Natural killer cell (primary cell): Measurements from ENCODE around the gene CHKA. TPM values are rescaled to one million over a fixed set of nuclear protein-coding genes. Genes with fewer than 3 reads are reported as not detected.
A peak's percentile ranks its signal among the peaks of the same experiment; 100 is the strongest.

Experiments used
- ATAC-seq, 3 donors: fragments of 150-1000 bp in 2 of 3; fragments of 200-7000 bp in 1 of 3; cut with Tn5 transposase; 1 replicate in 1 of 3; 2 replicates in 2 of 3; pipeline ENCODE4 v1.10.0; 2021; ENCODE audit warnings: mild to moderate bottlenecking in 2 of 3, moderate library complexity in 2 of 3
- DNase-seq, 2 donors: peaks; one replicate each; pipeline versions ENCODE4 v3.0.0 to v3.0.0-alpha.2; 2013 to 2021; ENCODE audit warnings: mixed read lengths in 1 of 2
- H3K27ac ChIP-seq: one replicate; pipeline ENCODE4 v1.5.1; 2013; ENCODE audit warnings: mild to moderate bottlenecking, low read length
- H3K27me3 ChIP-seq: one replicate; pipeline ENCODE4 v1.6.1; 2013; ENCODE audit warnings: low read length; ENCODE audit not compliant: control insufficient read depth, insufficient read depth
- H3K36me3 ChIP-seq: one replicate; pipeline ENCODE4 v1.6.1; 2013; ENCODE audit warnings: low read length; ENCODE audit not compliant: control insufficient read depth, insufficient read depth
- H3K4me1 ChIP-seq: one replicate; pipeline ENCODE4 v1.6.1; 2013; ENCODE audit warnings: low read length; ENCODE audit not compliant: control insufficient read depth, insufficient read depth
- H3K4me3 ChIP-seq: one replicate; pipeline ENCODE4 v1.5.1; 2013; ENCODE audit warnings: low read length
- H3K9me3 ChIP-seq: one replicate; pipeline ENCODE4 v1.6.1; 2013; ENCODE audit warnings: low read length; ENCODE audit not compliant: control insufficient read depth, insufficient read depth
- H3K27ac Mint-ChIP-seq, 2 donors: one replicate each; pipeline ENCODE4 v1.8.0; 2022; ENCODE audit warnings: mild to moderate bottlenecking in 2 of 2, mixed read lengths in 2 of 2, moderate library complexity in 1 of 2
- H3K27me3 Mint-ChIP-seq, 2 donors: one replicate each; pipeline ENCODE4 v1.8.0; 2022; ENCODE audit warnings: low read depth in 2 of 2, mixed read lengths in 2 of 2
- H3K36me3 Mint-ChIP-seq: one replicate; pipeline ENCODE4 v1.8.0; 2022; ENCODE audit warnings: mixed read lengths
- H3K4me1 Mint-ChIP-seq, 2 donors: one replicate each; pipeline ENCODE4 v1.8.0; 2022; ENCODE audit warnings: mixed read lengths in 2 of 2
- H3K4me3 Mint-ChIP-seq: one replicate; pipeline ENCODE4 v1.8.0; 2022; ENCODE audit warnings: mild to moderate bottlenecking, moderate library complexity, mixed read lengths
- H3K9me3 Mint-ChIP-seq, 2 donors: one replicate each; pipeline ENCODE4 v1.8.0; 2022; ENCODE audit warnings: mixed read lengths in 2 of 2
- WGBS: methylation state at CpG from one replicate; pipeline ENCODE4 v1.1.7; 2013; ENCODE audit warnings: missing lambda C conversion rate; ENCODE audit not compliant: insufficient coverage; 5-methylcytosine and 5-hydroxymethylcytosine counted together
- intact Hi-C: fragments of 100-400 bp; cut with micrococcal nuclease; formaldehyde crosslinking; loops from one replicate; pipeline ENCODE4 v1.14.2; 2022
- total RNA-seq, 4 donors: library from RNA; stranded (reverse); fragments of 120-200 nt in 1 of 4; gene quantifications; one replicate each; pipeline versions ENCODE4 v1.2.3 to v1.2.4, GENCODE V29; 2013 to 2022
- TF ChIP-seq, protein P1 (sequence below): fragments of 200-600 bp; IDR thresholded peaks from one replicate; pipeline ENCODE4 v1.8.0; 2022; ENCODE audit warnings: antibody characterized with exemption

Gene CHKA
- total RNA-seq, 3 donors from 2014 or later (not counting 1 experiment from before 2014, with no cell fraction given): 15.8 to 24.6 (median 24.4) TPM

- ATAC-seq: peak; percentile 39 to 42 (median 40)
Observed at GRCh38 chr11:68038718-68039525, 82.3 kb downstream of the CHKA start, which contains the start of gene TCIRG1. TSS of gene TCIRG1 (plus strand) at chr11:68039025. CDS start at chr11:68041272, 2,247 bp downstream.

GRCh38 chr11:68038226-68038717, 82.9 kb downstream of the CHKA start:
- Histone ChIP-seq H3K4me1 (peaks cover 74% of the 10 kb centered on the region), H3K9me3 (no peaks in the 10 kb centered on the region), H3K27me3 (no peaks in the 10 kb centered on the region), H3K27ac (peak overlapping the region; percentile 94), H3K36me3 (peaks cover 27% of the 10 kb centered on the region), H3K4me3 (peak overlapping the region; percentile 84)
- 54% methylated on average over 13 of the region's 13 CpGs for WGBS
- no peak for DNase-seq
- intact Hi-C loops: no loop called here
- TF ChIP-seq, protein P1, sequence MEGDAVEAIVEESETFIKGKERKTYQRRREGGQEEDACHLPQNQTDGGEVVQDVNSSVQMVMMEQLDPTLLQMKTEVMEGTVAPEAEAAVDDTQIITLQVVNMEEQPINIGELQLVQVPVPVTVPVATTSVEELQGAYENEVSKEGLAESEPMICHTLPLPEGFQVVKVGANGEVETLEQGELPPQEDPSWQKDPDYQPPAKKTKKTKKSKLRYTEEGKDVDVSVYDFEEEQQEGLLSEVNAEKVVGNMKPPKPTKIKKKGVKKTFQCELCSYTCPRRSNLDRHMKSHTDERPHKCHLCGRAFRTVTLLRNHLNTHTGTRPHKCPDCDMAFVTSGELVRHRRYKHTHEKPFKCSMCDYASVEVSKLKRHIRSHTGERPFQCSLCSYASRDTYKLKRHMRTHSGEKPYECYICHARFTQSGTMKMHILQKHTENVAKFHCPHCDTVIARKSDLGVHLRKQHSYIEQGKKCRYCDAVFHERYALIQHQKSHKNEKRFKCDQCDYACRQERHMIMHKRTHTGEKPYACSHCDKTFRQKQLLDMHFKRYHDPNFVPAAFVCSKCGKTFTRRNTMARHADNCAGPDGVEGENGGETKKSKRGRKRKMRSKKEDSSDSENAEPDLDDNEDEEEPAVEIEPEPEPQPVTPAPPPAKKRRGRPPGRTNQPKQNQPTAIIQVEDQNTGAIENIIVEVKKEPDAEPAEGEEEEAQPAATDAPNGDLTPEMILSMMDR: no peak
- H3K27ac Mint-ChIP-seq: peak overlapping the region; percentile 97 to 99
- ATAC-seq: no peak
- no peaks in the 10 kb centered on the region for H3K27me3 Mint-ChIP-seq
- no peaks in the 10 kb centered on the region for H3K36me3 Mint-ChIP-seq
- H3K9me3 Mint-ChIP-seq: no peaks in the 10 kb centered on the region
- peaks cover 31 to 46% of the 10 kb centered on the region in 2 donors for H3K4me1 Mint-ChIP-seq
- H3K4me3 Mint-ChIP-seq: peak overlapping the region; percentile 50

More at GRCh38 chr11:68038718-68039525, 82.3 kb downstream of the CHKA start, which contains the start of gene TCIRG1:
- Mint-ChIP-seq H3K4me1 (peaks cover 31 to 46% of the 10 kb centered on the region in 2 donors), H3K9me3 (no peaks in the 10 kb centered on the region), H3K4me3 (peak within 1 kb of the TSS; percentile 91), H3K36me3 (no peaks in the 10 kb centered on the region), H3K27ac (peak within 1 kb of the TSS; percentile 97 to 99), H3K27me3 (no peaks in the 10 kb centered on the region)
- DNase-seq: peak in 1 of 2 donors; percentile 73
- H3K4me1 ChIP-seq: peaks cover 74% of the 10 kb centered on the region
- intact Hi-C loops: no loop called here
- WGBS: 6% methylated on average over 51 of the region's 51 CpGs
- peaks cover 24% of the 10 kb centered on the region for H3K36me3 ChIP-seq
- peak within 1 kb of the TSS; percentile 94 for H3K27ac ChIP-seq
- peak within 1 kb of the TSS; percentile 84 for H3K4me3 ChIP-seq
- H3K27me3 ChIP-seq: no peaks in the 10 kb centered on the region
- no peaks in the 10 kb centered on the region for H3K9me3 ChIP-seq
- TF ChIP-seq, protein P1: no peak

DNA sequence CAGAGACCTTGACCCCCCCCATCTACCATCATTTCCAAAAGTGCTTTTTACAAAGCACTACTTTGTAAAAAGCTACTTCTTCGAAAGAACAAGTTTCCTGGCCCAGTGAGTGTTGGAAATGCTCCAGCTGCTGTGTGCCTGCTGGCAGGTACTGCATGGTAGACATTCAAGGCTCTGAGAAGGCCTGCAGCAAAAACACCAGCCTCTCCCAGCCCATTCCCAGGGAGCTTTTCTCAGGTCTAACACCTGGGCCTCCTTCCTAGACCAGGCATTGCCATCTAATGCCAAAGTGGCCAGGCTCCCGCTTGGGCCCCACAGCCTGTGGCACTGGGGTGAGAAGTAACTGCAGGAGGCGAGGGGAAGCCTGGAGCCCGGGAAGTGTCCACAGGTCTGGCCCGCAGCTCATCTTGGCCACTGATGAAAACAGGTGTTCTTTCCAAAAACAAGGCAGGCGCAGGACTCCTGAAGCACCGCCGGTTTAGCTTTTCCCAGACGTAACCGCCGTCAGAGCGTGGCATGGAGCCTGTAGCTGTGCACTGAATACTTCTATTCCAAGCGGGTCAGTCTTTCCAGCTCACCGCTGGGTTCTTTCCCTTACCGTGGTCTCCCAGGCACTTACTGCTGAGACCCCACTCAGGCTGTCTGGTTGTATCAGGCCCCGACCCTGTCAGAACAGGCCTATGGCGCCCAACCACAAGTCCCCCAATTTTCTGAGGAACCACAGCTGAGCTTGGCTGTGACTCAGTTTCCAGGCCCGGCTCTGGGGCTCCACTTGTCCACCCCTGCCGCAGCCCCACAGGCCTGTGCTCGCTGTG, 83.6 kb downstream of the CHKA start:
- peak overlapping the region; percentile 94 for H3K27ac ChIP-seq
- H3K36me3 ChIP-seq: peaks cover 26% of the 10 kb centered on the region
- 87% methylated on average over 20 of the region's 20 CpGs for WGBS
- no peaks in the 10 kb centered on the region for H3K27me3 ChIP-seq
- intact Hi-C loops: loop anchor here (2.0 kb wide), 1 partner anchor 83 kb away; the partner anchor contains the start of gene CHKA
- no peak for ATAC-seq
- H3K27me3 Mint-ChIP-seq: no peaks in the 10 kb centered on the region
- H3K9me3 ChIP-seq: no peaks in the 10 kb centered on the region
- H3K27ac Mint-ChIP-seq: peak overlapping the region; percentile 97 to 99
- peaks cover 31 to 46% of the 10 kb centered on the region in 2 donors for H3K4me1 Mint-ChIP-seq
- TF ChIP-seq, protein P1: no peak
- no peaks in the 10 kb centered on the region for H3K9me3 Mint-ChIP-seq
- no peak overlapping the region for H3K4me3 ChIP-seq
- no peaks in the 10 kb centered on the region for H3K36me3 Mint-ChIP-seq
- no peak for DNase-seq
- H3K4me1 ChIP-seq: peaks cover 78% of the 10 kb centered on the region
- H3K4me3 Mint-ChIP-seq: peak overlapping the region; percentile 84
